H9 (cell line): ENCODE results near the gene PTPRK. TPM values are rescaled to one million over a fixed set of nuclear protein-coding genes. Genes with fewer than 3 reads are reported as not detected.
A peak's percentile ranks its signal among the peaks of the same experiment; 100 is the strongest.

ENCODE experiments used
- DNase-seq: peaks from one replicate; pipeline ENCODE4 v3.0.0-alpha.2; 2017
- H2AFZ ChIP-seq: one replicate; pipeline ENCODE4 v1.6.1; 2013; ENCODE audit warnings: mild to moderate bottlenecking, low read length, control low read depth, moderate library complexity
- H2AK5ac ChIP-seq: 2 replicates; pipeline ENCODE4 v1.6.1; 2013; ENCODE audit warnings: low read length, control low read depth, mixed read lengths; ENCODE audit not compliant: insufficient read length
- H2BK120ac ChIP-seq: one replicate; pipeline ENCODE4 v1.6.1; 2013; ENCODE audit warnings: low read depth, mild to moderate bottlenecking, low read length, control low read depth, inconsistent platforms; ENCODE audit not compliant: poor library complexity, severe bottlenecking
- H2BK12ac ChIP-seq: 2 replicates; pipeline ENCODE4 v1.6.1; 2013; ENCODE audit warnings: low read length, control low read depth, mixed read lengths, low read depth; ENCODE audit not compliant: insufficient read length
- H2BK15ac ChIP-seq: 2 replicates; pipeline ENCODE4 v1.6.1; 2013; ENCODE audit warnings: low read depth, low read length, control low read depth
- H2BK20ac ChIP-seq: one replicate; pipeline ENCODE4 v1.6.1; 2013; ENCODE audit warnings: low read depth, mild to moderate bottlenecking, low read length, control low read depth, inconsistent platforms; ENCODE audit not compliant: poor library complexity, severe bottlenecking
- H2BK5ac ChIP-seq: 2 replicates; pipeline ENCODE4 v1.6.1; 2013; ENCODE audit warnings: low read length, control low read depth, mixed read lengths; ENCODE audit not compliant: insufficient read length
- H3K14ac ChIP-seq: 2 replicates; pipeline ENCODE4 v1.6.1; 2013; ENCODE audit warnings: low read length, control low read depth; ENCODE audit not compliant: insufficient read depth
- H3K18ac ChIP-seq: 2 replicates; pipeline ENCODE4 v1.6.1; 2013; ENCODE audit warnings: low read depth, mild to moderate bottlenecking, mixed read lengths, low read length, control low read depth; ENCODE audit not compliant: insufficient read length
- H3K23ac ChIP-seq: 2 replicates; pipeline ENCODE4 v1.6.1; 2013; ENCODE audit warnings: low read length, control low read depth, mixed read lengths, low read depth; ENCODE audit not compliant: insufficient read length
- H3K23me2 ChIP-seq: 2 replicates; pipeline ENCODE4 v1.6.1; 2013; ENCODE audit warnings: low read depth, mild to moderate bottlenecking, mixed read lengths, low read length, control low read depth; ENCODE audit not compliant: insufficient read length, poor library complexity, severe bottlenecking
- H3K27ac ChIP-seq: 2 replicates; pipeline ENCODE4 v1.5.1; 2013; ENCODE audit warnings: low read length, control low read depth, mixed read lengths, low read depth; ENCODE audit not compliant: insufficient read length
- H3K27me3 ChIP-seq: 2 replicates; pipeline ENCODE4 v1.6.1; 2013; ENCODE audit warnings: low read length, control low read depth, inconsistent platforms; ENCODE audit not compliant: insufficient read depth
- H3K4ac ChIP-seq: 2 replicates; pipeline ENCODE4 v1.6.1; 2013; ENCODE audit warnings: low read depth, mild to moderate bottlenecking, control low read depth, inconsistent platforms, low read length, moderate library complexity
- H3K4me1 ChIP-seq: 2 replicates; pipeline ENCODE4 v1.6.1; 2013; ENCODE audit warnings: low read length, control low read depth, inconsistent platforms; ENCODE audit not compliant: insufficient read depth
- H3K4me2 ChIP-seq: 2 replicates; pipeline ENCODE4 v1.6.1; 2013; ENCODE audit warnings: low read length, control low read depth, mixed read lengths; ENCODE audit not compliant: insufficient read length, insufficient read depth
- H3K56ac ChIP-seq: 2 replicates; pipeline ENCODE4 v1.6.1; 2013; ENCODE audit warnings: low read depth, mild to moderate bottlenecking, mixed read lengths, low read length, control low read depth; ENCODE audit not compliant: insufficient read length
- H3K79me1 ChIP-seq: 2 replicates; pipeline ENCODE4 v1.6.1; 2013; ENCODE audit warnings: low read depth, mild to moderate bottlenecking, moderate library complexity, low read length, control low read depth, inconsistent platforms; ENCODE audit not compliant: insufficient read depth, poor library complexity, severe bottlenecking
- H3K79me2 ChIP-seq: 2 replicates; pipeline ENCODE4 v1.6.1; 2013; ENCODE audit warnings: low read length, control low read depth, inconsistent platforms; ENCODE audit not compliant: insufficient read depth
- H3K9ac ChIP-seq: 2 replicates; pipeline ENCODE4 v1.6.1; 2013; ENCODE audit warnings: low read length, control low read depth, mixed read lengths; ENCODE audit not compliant: insufficient read length; ENCODE audit errors: extremely low read depth
- H3K9me3 ChIP-seq: one replicate; pipeline ENCODE4 v1.6.1; 2013; ENCODE audit warnings: low read depth, low read length, inconsistent platforms; ENCODE audit not compliant: control insufficient read depth
- H3T11ph ChIP-seq: one replicate; pipeline ENCODE4 v1.6.1; 2013; ENCODE audit warnings: mild to moderate bottlenecking, low read length, control low read depth, inconsistent platforms
- H4K20me1 ChIP-seq: one replicate; pipeline ENCODE4 v1.6.1; 2013; ENCODE audit not compliant: control insufficient read depth, insufficient read length, insufficient read depth
- H4K5ac ChIP-seq: 2 replicates; pipeline ENCODE4 v1.6.1; 2013; ENCODE audit warnings: low read depth, mild to moderate bottlenecking, mixed read lengths, low read length, control low read depth; ENCODE audit not compliant: insufficient read length
- H4K8ac ChIP-seq: replicated peaks from 2 replicates; pipeline ENCODE4 v1.6.1; 2013; ENCODE audit warnings: low read length, control low read depth, mixed read lengths, low read depth; ENCODE audit not compliant: insufficient read length
- H4K91ac ChIP-seq: 2 replicates; pipeline ENCODE4 v1.6.1; 2013; ENCODE audit warnings: low read depth, mild to moderate bottlenecking, moderate library complexity, mixed read lengths, low read length, control low read depth; ENCODE audit not compliant: insufficient read length
- H3K27ac Mint-ChIP-seq, 3 experiments: 2 replicates in 2 of 3; 3 replicates in 1 of 3; pipeline ENCODE4 v1.8.0; 2020 to 2021; ENCODE audit warnings: mixed read lengths in 3 of 3, mild to moderate bottlenecking in 1 of 3, moderate library complexity in 1 of 3
- H3K27me3 Mint-ChIP-seq: 2 replicates; pipeline ENCODE4 v1.8.0; 2021; ENCODE audit warnings: low read depth, mild to moderate bottlenecking, moderate library complexity, mixed read lengths
- H3K36me3 Mint-ChIP-seq, 3 experiments: 2 replicates in 2 of 3; 3 replicates in 1 of 3; pipeline ENCODE4 v1.8.0; 2020 to 2021; ENCODE audit warnings: low read depth in 3 of 3, mixed read lengths in 3 of 3; ENCODE audit not compliant: insufficient read depth in 1 of 3
- H3K4me1 Mint-ChIP-seq, 2 experiments: 2 replicates each; pipeline ENCODE4 v1.8.0; 2020; ENCODE audit warnings: mixed read lengths in 2 of 2
- H3K4me3 Mint-ChIP-seq, 2 experiments: 2 replicates in 1 of 2; 3 replicates in 1 of 2; pipeline ENCODE4 v1.8.0; 2020 to 2021; ENCODE audit warnings: mild to moderate bottlenecking in 2 of 2, mixed read lengths in 2 of 2, moderate library complexity in 1 of 2
- H3K9me3 Mint-ChIP-seq, 2 experiments: 2 replicates in 1 of 2; 3 replicates in 1 of 2; pipeline ENCODE4 v1.8.0; 2020; ENCODE audit warnings: mild to moderate bottlenecking in 2 of 2, mixed read lengths in 2 of 2, moderate library complexity in 1 of 2
- WGBS: extraction: QIAGEN DNeasy Blood & Tissue Kit; methylation state at CpG from one replicate; pipeline ENCODE4 v1.1.7; 2013; ENCODE audit warnings: missing lambda C conversion rate, low lambda C conversion rate, mixed read lengths; ENCODE audit not compliant: insufficient read length; ENCODE audit errors: extremely low coverage; 5-methylcytosine and 5-hydroxymethylcytosine counted together
- total RNA-seq: library from RNA; stranded (reverse); gene quantifications from 2 replicates; pipeline ENCODE4 v1.2.1, GENCODE V29; 2021
- TF ChIP-seq, protein P1 (sequence below): fragments of 200-600 bp; sonication (generic); conservative IDR thresholded peaks from 3 replicates; pipeline ENCODE4 v1.8.0; 2021; ENCODE audit warnings: antibody characterized with exemption, mild to moderate bottlenecking

The PTPRK gene
- total RNA-seq, 1 experiment from 2014 or later, result 47.9 TPM

DNA sequence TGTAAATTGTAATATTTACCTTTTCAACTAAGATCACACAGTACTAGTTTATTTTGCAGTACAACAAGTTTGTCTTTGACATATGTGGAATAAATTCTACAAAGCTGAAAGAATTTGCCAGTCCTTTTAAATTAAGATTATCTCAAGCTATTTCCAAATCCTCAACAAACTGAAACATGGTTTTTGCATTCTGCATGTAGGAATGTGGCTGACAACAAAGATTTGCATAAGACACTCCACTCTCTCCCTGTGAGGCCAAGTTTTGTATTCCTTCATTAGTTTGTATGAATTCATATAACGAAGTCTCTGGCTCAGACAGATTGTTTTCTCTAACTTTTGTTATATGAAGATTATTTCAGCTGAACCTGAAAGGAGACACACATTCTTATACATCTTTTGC, 495.4 kb downstream of the PTPRK start:
- H4K5ac ChIP-seq, result no peak overlapping the region
- Mint-ChIP-seq H3K9me3 (no peaks in the 10 kb centered on the region), H3K4me1 (peaks cover 30 to 39% of the 10 kb centered on the region in 2 experiments), H3K36me3 (no peaks in the 10 kb centered on the region), H3K4me3 (no peak overlapping the region), H3K27me3 (no peaks in the 10 kb centered on the region), H3K27ac (peak overlapping the region in 2 of 3 experiments; percentile 74 to 92; a peak in 4 of 7 replicates)
- no peak overlapping the region for H2BK20ac ChIP-seq
- H3K9ac ChIP-seq, result no peak overlapping the region
- no peak overlapping the region for H3K27ac ChIP-seq
- no peak overlapping the region for H3K18ac ChIP-seq
- no peak overlapping the region for H2BK5ac ChIP-seq
- TF ChIP-seq, protein P1, sequence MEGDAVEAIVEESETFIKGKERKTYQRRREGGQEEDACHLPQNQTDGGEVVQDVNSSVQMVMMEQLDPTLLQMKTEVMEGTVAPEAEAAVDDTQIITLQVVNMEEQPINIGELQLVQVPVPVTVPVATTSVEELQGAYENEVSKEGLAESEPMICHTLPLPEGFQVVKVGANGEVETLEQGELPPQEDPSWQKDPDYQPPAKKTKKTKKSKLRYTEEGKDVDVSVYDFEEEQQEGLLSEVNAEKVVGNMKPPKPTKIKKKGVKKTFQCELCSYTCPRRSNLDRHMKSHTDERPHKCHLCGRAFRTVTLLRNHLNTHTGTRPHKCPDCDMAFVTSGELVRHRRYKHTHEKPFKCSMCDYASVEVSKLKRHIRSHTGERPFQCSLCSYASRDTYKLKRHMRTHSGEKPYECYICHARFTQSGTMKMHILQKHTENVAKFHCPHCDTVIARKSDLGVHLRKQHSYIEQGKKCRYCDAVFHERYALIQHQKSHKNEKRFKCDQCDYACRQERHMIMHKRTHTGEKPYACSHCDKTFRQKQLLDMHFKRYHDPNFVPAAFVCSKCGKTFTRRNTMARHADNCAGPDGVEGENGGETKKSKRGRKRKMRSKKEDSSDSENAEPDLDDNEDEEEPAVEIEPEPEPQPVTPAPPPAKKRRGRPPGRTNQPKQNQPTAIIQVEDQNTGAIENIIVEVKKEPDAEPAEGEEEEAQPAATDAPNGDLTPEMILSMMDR, result no peak
- H2AK5ac ChIP-seq, result no peak overlapping the region
- no peak overlapping the region for H3T11ph ChIP-seq
- no peaks in the 10 kb centered on the region for H3K27me3 ChIP-seq
- no peak overlapping the region for H3K23ac ChIP-seq
- no peak overlapping the region for H3K4me2 ChIP-seq
- H3K4ac ChIP-seq, result no peak overlapping the region
- no peak overlapping the region for H2BK15ac ChIP-seq
- no peaks in the 10 kb centered on the region for H3K4me1 ChIP-seq
- DNase-seq, result no peak
- no peaks in the 10 kb centered on the region for H3K79me1 ChIP-seq
- WGBS, result no CpG with 5 or more reads among the region's 1 CpG
- no peak overlapping the region for H4K8ac ChIP-seq
- H3K14ac ChIP-seq, result no peak overlapping the region
- no peak overlapping the region for H3K56ac ChIP-seq
- H3K79me2 ChIP-seq, result no peaks in the 10 kb centered on the region
- no peak overlapping the region for H4K91ac ChIP-seq
- no peaks in the 10 kb centered on the region for H4K20me1 ChIP-seq
- no peak overlapping the region for H2AFZ ChIP-seq
- no peak overlapping the region for H2BK12ac ChIP-seq
- H2BK120ac ChIP-seq, result no peak overlapping the region
- H3K23me2 ChIP-seq, result no peaks in the 10 kb centered on the region
- no peaks in the 10 kb centered on the region for H3K9me3 ChIP-seq
